Muscle layer of duodenum (tissue), 2 donors: ENCODE data around the gene RSRP1.
"Not testable (repeated sequence)": the region's sequence is repeated elsewhere in the genome, so short reads cannot be mapped to it uniquely, and the experiment has no call there.

Experiments used
- H3K27ac ChIP-seq: one replicate; pipeline ENCODE4 v1.7.0; 2013; ENCODE audit warnings: mild to moderate bottlenecking, low read length
- H3K27me3 ChIP-seq: one replicate; pipeline ENCODE4 v1.7.0; 2013; ENCODE audit warnings: low read depth, mild to moderate bottlenecking, control low read depth, low read length
- H3K36me3 ChIP-seq, 2 donors: one replicate each; pipeline ENCODE4 v1.7.0; 2013; ENCODE audit warnings: low read length in 2 of 2, control low read depth in 1 of 2, mild to moderate bottlenecking in 1 of 2; ENCODE audit not compliant: insufficient read depth in 2 of 2, control insufficient read depth in 1 of 2
- H3K4me1 ChIP-seq, 2 donors: one replicate each; pipeline ENCODE4 v1.7.0; 2013; ENCODE audit warnings: low read length in 2 of 2, mild to moderate bottlenecking in 2 of 2, control low read depth in 1 of 2, moderate library complexity in 1 of 2; ENCODE audit not compliant: insufficient read depth in 2 of 2, control insufficient read depth in 1 of 2
- H3K4me3 ChIP-seq, 2 donors: one replicate each; pipeline ENCODE4 v1.7.0; 2013; ENCODE audit warnings: low read length in 2 of 2, low read depth in 1 of 2, mild to moderate bottlenecking in 1 of 2
- H3K9me3 ChIP-seq, 2 donors: one replicate each; pipeline ENCODE4 v1.7.0; 2013; ENCODE audit warnings: low read length in 2 of 2, control low read depth in 1 of 2, mild to moderate bottlenecking in 1 of 2; ENCODE audit not compliant: control insufficient read depth in 1 of 2
- donor health status: healthy.

Gene RSRP1

GRCh38 chr1:25253911-25254310, 6.7 kb upstream of the RSRP1 start:
- no peaks in the 10 kb centered on the region for H3K4me1 ChIP-seq
- H3K4me3 ChIP-seq: no peak overlapping the region
- H3K27me3 ChIP-seq: no peaks in the 10 kb centered on the region
- no peaks in the 10 kb centered on the region for H3K36me3 ChIP-seq
- H3K27ac ChIP-seq: no peak overlapping the region
- H3K9me3 ChIP-seq: no peaks in the 10 kb centered on the region

- Histone ChIP-seq H3K9me3 (no peaks in the 10 kb centered on the region), H3K27ac (peak overlapping the region; percentile 99), H3K27me3 (no peaks in the 10 kb centered on the region), H3K36me3 (peaks cover 15 to 24% of the 10 kb centered on the region in 2 donors), H3K4me3 (peak overlapping the region; percentile 98 to 100), H3K4me1 (peaks cover 14 to 25% of the 10 kb centered on the region in 2 donors)
Measured at GRCh38 chr1:25247829-25248754, 838 bp upstream of the RSRP1 start.

- H3K27me3 ChIP-seq: no peaks in the 10 kb centered on the region
- H3K27ac ChIP-seq: peak overlapping the region; percentile 99
- no peaks in the 10 kb centered on the region for H3K9me3 ChIP-seq
- H3K4me3 ChIP-seq: peak overlapping the region; percentile 98 to 100
- peaks cover 14 to 30% of the 10 kb centered on the region in 2 donors for H3K4me1 ChIP-seq
- peaks cover 24 to 38% of the 10 kb centered on the region in 2 donors for H3K36me3 ChIP-seq
Measured at GRCh38 chr1:25246600-25247023, 642 bp downstream of the RSRP1 start.

DNA sequence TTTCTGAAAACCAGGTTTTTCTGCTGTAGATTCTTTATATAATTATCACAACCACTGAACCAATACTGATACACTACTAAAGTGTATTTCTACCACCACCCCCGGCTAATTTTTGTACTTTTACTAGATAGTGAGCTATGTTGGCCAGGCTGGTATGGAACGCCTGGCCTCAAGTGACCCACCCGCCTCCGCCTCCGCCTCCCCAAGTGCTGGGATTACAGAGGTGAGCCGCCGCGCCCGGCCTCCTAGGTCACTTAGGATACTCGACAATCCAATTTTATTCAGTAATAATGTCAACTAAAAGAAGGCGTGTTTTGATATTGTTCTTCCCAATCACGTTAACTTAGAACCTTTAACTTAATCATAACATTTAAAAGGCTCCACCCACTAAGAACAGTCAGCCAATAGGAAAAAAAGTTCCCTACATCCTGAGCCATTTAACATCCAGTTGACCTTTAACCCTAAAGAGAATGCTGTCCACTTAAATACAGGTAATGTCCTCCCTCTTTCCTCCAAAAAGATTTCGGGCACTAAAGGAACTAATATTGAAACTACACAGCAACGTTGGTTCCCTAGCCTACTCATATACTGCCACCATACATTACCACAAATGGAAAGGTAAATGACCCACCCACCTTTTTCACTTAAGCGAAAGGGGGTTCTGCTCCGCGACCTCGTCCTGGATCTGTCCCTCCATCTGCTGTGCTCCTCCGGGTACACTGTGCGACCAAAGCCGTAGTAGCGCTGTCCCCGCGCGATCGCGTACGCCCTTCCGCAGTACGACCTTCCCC, 1.2 kb downstream of the RSRP1 start:
- no peaks in the 10 kb centered on the region for H3K27me3 ChIP-seq
- no peaks in the 10 kb centered on the region for H3K9me3 ChIP-seq
- peaks cover 14 to 34% of the 10 kb centered on the region in 2 donors for H3K4me1 ChIP-seq
- peak overlapping the region; percentile 98 to 100 for H3K4me3 ChIP-seq
- H3K36me3 ChIP-seq: peaks cover 24 to 43% of the 10 kb centered on the region in 2 donors
- H3K27ac ChIP-seq: peak overlapping the region; percentile 99

GRCh38 chr1:25245393-25245792, 1.9 kb downstream of the RSRP1 start:
- H3K4me3 ChIP-seq: peak overlapping the region; percentile 98 to 100
- H3K4me1 ChIP-seq: peaks cover 18 to 40% of the 10 kb centered on the region in 2 donors
- no peaks in the 10 kb centered on the region for H3K9me3 ChIP-seq
- H3K36me3 ChIP-seq: peaks cover 24 to 43% of the 10 kb centered on the region in 2 donors
- H3K27ac ChIP-seq: peak overlapping the region; percentile 99
- H3K27me3 ChIP-seq: no peaks in the 10 kb centered on the region

- H3K36me3 ChIP-seq: peaks cover 24 to 43% of the 10 kb centered on the region in 2 donors
- no peak overlapping the region for H3K4me3 ChIP-seq
- peaks cover 22 to 49% of the 10 kb centered on the region in 2 donors for H3K4me1 ChIP-seq
- H3K9me3 ChIP-seq: no peaks in the 10 kb centered on the region
- H3K27me3 ChIP-seq: no peaks in the 10 kb centered on the region
- H3K27ac ChIP-seq: no peak overlapping the region
Measured at GRCh38 chr1:25243907-25244306, 3.3 kb downstream of the RSRP1 start.

GRCh38 chr1:25239681-25240541, 7.3 kb downstream of the RSRP1 start:
- H3K27me3 ChIP-seq: no peaks in the 10 kb centered on the region
- peak overlapping the region; percentile 96 for H3K27ac ChIP-seq
- H3K4me1 ChIP-seq: peaks cover 16 to 42% of the 10 kb centered on the region in 2 donors
- no peaks in the 10 kb centered on the region for H3K9me3 ChIP-seq
- peaks cover 24 to 38% of the 10 kb centered on the region in 2 donors for H3K36me3 ChIP-seq
- peak overlapping the region; percentile 40 to 60 for H3K4me3 ChIP-seq

- Histone ChIP-seq H3K36me3 (peaks cover 9 to 19% of the 10 kb centered on the region in 2 donors), H3K4me3 (no peak overlapping the region), H3K9me3 (no peaks in the 10 kb centered on the region), H3K27me3 (no peaks in the 10 kb centered on the region), H3K4me1 (peaks cover 10 to 42% of the 10 kb centered on the region in 2 donors), H3K27ac (no peak overlapping the region)
Measured at GRCh38 chr1:25238046-25238445, 9.2 kb downstream of the RSRP1 start.

GRCh38 chr1:25236261-25236660, 11.0 kb downstream of the RSRP1 start:
- not testable (repeated sequence) for H3K27me3 ChIP-seq, H3K36me3 ChIP-seq, H3K27ac ChIP-seq, H3K4me3 ChIP-seq, H3K9me3 ChIP-seq
- H3K4me1 ChIP-seq: peaks cover 16 to 43% of the 10 kb centered on the region in 2 donors

DNA sequence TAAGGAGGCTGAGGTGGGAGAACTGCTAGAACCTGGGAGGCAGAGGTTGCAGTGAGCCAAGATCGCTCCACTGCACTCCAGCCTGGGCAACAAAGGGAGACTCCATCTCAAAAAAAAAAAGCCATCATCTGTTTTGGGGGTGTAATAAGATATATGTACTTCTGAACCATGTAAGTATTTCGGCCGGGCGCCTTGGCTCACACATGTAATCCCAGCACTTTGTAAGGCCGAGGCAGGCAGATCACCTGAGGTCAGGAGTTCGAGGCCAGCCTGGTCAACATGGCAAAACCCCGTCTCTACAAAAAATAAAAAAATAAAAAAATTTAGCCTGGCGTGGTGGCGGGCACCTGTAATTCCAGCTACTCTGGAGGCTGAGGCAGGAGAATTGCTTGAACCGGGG, 11.8 kb downstream of the RSRP1 start:
- H3K4me1 ChIP-seq: peaks cover 15 to 42% of the 10 kb centered on the region in 2 donors
- not testable (repeated sequence) for H3K27ac ChIP-seq

More for the DNA sequence above, 11.8 kb downstream of the RSRP1 start:
- H3K9me3 ChIP-seq, H3K27me3 ChIP-seq, H3K4me3 ChIP-seq, H3K36me3 ChIP-seq: not testable (repeated sequence)
